Measurements from ENCODE around the gene ARHGEF6.
"Not testable (repeated sequence)": the region's sequence is repeated elsewhere in the genome, so short reads cannot be mapped to it uniquely, and the experiment has no call there.

Gene ARHGEF6

GRCh38 chrX:136780763-136781162, at the start of gene ARHGEF6:
Gene ARHGEF6, minus strand, starts transcription at chrX:136780932. Its CDS starts 50 bp downstream, at chrX:136780882.
- no peak for DNase-seq

- no peak for DNase-seq
Measured at GRCh38 chrX:136829413-136829812, 48.7 kb upstream of the ARHGEF6 start.

- DNase-seq: no peak
Measured at GRCh38 chrX:136828830-136829229, 48.1 kb upstream of the ARHGEF6 start.

GRCh38 chrX:136827026-136827425, 46.3 kb upstream of the ARHGEF6 start:
- DNase-seq: peak; percentile 46

- DNase-seq: no peak
Measured at GRCh38 chrX:136825771-136826170, 45.0 kb upstream of the ARHGEF6 start.

- no peak for DNase-seq
Measured at GRCh38 chrX:136823175-136823574, 42.4 kb upstream of the ARHGEF6 start.

- no peak for DNase-seq
Measured at GRCh38 chrX:136822337-136823095, 41.8 kb upstream of the ARHGEF6 start.

GRCh38 chrX:136819756-136820155, 39.0 kb upstream of the ARHGEF6 start:
- DNase-seq: not testable (repeated sequence)

- no peak for DNase-seq
Measured at GRCh38 chrX:136819031-136819703, 38.4 kb upstream of the ARHGEF6 start.

GRCh38 chrX:136816975-136817374, 36.2 kb upstream of the ARHGEF6 start:
- no peak for DNase-seq

GRCh38 chrX:136814847-136815750, 34.4 kb upstream of the ARHGEF6 start:
- no peak for DNase-seq

- no peak for DNase-seq
Measured at GRCh38 chrX:136812286-136812685, 31.6 kb upstream of the ARHGEF6 start.

- DNase-seq: no peak
Measured at GRCh38 chrX:136810493-136810892, 29.8 kb upstream of the ARHGEF6 start.

- DNase-seq: no peak
Measured at GRCh38 chrX:136806891-136807410, 26.2 kb upstream of the ARHGEF6 start.

- DNase-seq: no peak
Measured at GRCh38 chrX:136802515-136802914, 21.8 kb upstream of the ARHGEF6 start.

GRCh38 chrX:136797787-136798186, 17.1 kb upstream of the ARHGEF6 start:
- DNase-seq: no peak

- not testable (repeated sequence) for DNase-seq
Measured at GRCh38 chrX:136795132-136795531, 14.4 kb upstream of the ARHGEF6 start.

- not testable (repeated sequence) for DNase-seq
Measured at GRCh38 chrX:136794660-136795059, 13.9 kb upstream of the ARHGEF6 start.

GRCh38 chrX:136794080-136794479, 13.3 kb upstream of the ARHGEF6 start:
- no peak for DNase-seq

- no peak for DNase-seq
Measured at GRCh38 chrX:136789856-136790255, 9.1 kb upstream of the ARHGEF6 start.

- no peak for DNase-seq
Measured at GRCh38 chrX:136784231-136784630, 3.5 kb upstream of the ARHGEF6 start.

GRCh38 chrX:136783159-136783558, 2.4 kb upstream of the ARHGEF6 start:
- DNase-seq: no peak

GRCh38 chrX:136781180-136781797, 557 bp upstream of the ARHGEF6 start:
- DNase-seq: no peak

Measured in NCI-H510A treated with DMSO at 0.1 percent for 48 hours (cell line).